Transverse colon (tissue), 4 donors: ENCODE measurements around the gene LMF2. TPM values are rescaled to one million over a fixed set of nuclear protein-coding genes. Genes with fewer than 3 reads are reported as not detected.

Experiments used
- DNase-seq: peaks from one replicate; pipeline ENCODE4 v3.0.0-alpha.2; 2019
- H3K27ac ChIP-seq, 4 donors: fragments of 200-600 bp; sonication (generic); 2 replicates each; pipeline ENCODE4 v1.5.1; 2016 to 2018; ENCODE audit warnings: inconsistent platforms in 4 of 4
- H3K27me3 ChIP-seq: fragments of 200-600 bp; sonication (generic); 2 replicates; pipeline ENCODE4 v1.5.1; 2017; ENCODE audit warnings: inconsistent platforms
- H3K36me3 ChIP-seq, 4 donors: fragments of 200-600 bp; sonication (generic); 2 replicates each; pipeline ENCODE4 v1.5.1; 2017 to 2019; ENCODE audit warnings: inconsistent platforms in 4 of 4
- H3K4me1 ChIP-seq, 4 donors: fragments of 200-600 bp; sonication (generic); 2 replicates each; pipeline ENCODE4 v1.5.1; 2017 to 2020; ENCODE audit warnings: inconsistent platforms in 4 of 4
- H3K4me3 ChIP-seq, 4 donors: fragments of 200-600 bp; sonication (generic); 1 replicate in 1 of 4; 2 replicates in 3 of 4; pipeline versions ENCODE4 v1.5.1 to v1.6.1; 2017 to 2019; ENCODE audit warnings: inconsistent platforms in 4 of 4
- H3K9me3 ChIP-seq, 2 donors: fragments of 200-600 bp; sonication (generic); 2 replicates each; pipeline ENCODE4 v1.5.1; 2017 to 2019; ENCODE audit warnings: inconsistent platforms in 2 of 2
- CTCF ChIP-seq, 5 experiments: fragments of 200-600 bp in 3 of 5; fragments of 450-650 bp in 2 of 5; sonication (generic) in 3 of 5; IDR thresholded peaks; 1 replicate in 2 of 5; 2 replicates in 3 of 5; pipeline ENCODE4 v1.5.1; 2016 to 2017; ENCODE audit warnings: antibody characterized with exemption in 5 of 5, inconsistent platforms in 3 of 5, mild to moderate bottlenecking in 2 of 5, moderate library complexity in 1 of 5
- EP300 ChIP-seq: sonication (generic); formaldehyde crosslinking; IDR thresholded peaks from one replicate; pipeline ENCODE4 v1.6.1; 2017; ENCODE audit warnings: antibody characterized with exemption, low read depth
- POLR2A ChIP-seq: fragments of 450-650 bp; IDR thresholded peaks from one replicate; pipeline ENCODE4 v1.6.1; 2016; ENCODE audit warnings: antibody characterized with exemption, mild to moderate bottlenecking, moderate library complexity
- POLR2AphosphoS5 ChIP-seq, 3 donors: sonication (generic); formaldehyde crosslinking; IDR thresholded peaks; one replicate each; pipeline ENCODE4 v1.6.1; 2016; ENCODE audit warnings: antibody characterized with exemption in 3 of 3
- WGBS, 2 donors: methylation state at CpG; one replicate each; pipeline ENCODE4 v1.1.5; 2018; ENCODE audit warnings: low coverage in 1 of 2; 5-methylcytosine and 5-hydroxymethylcytosine counted together
- in situ Hi-C, 4 donors: fragments of 200-750 bp; cut with MboI; loops; one replicate each; pipeline versions ENCODE4 v1.15.0 to v1.15.1; 2017; ENCODE audit warnings: low sequenced_read_pairs in 3 of 4, low pct_ligation_motif_present in 1 of 4, low pct_unique_long_range_greater_than_20kb in 1 of 4
- intact Hi-C: fragments of 100-400 bp; cut with DNase I; formaldehyde crosslinking; loops from one replicate; pipeline ENCODE4 v1.15.1; 2023; ENCODE audit warnings: low total_unique reads
- total RNA-seq, 4 donors: library from RNA; depleted of rRNA; stranded (reverse); fragments of >200 nt; gene quantifications; one replicate each; pipeline ENCODE4 v1.1.0, GENCODE V29; 2016

Gene LMF2
- total RNA-seq, 4 donors from 2014 or later, result 54.0 to 119 (median 79.9) TPM

- H3K4me1 ChIP-seq, result peaks cover 0 to 6% (median 0%) of the 10 kb centered on the region in 4 donors
- H3K36me3 ChIP-seq, result peaks cover 0 to 84% (median 40%) of the 10 kb centered on the region in 4 donors
- no peak overlapping the region for H3K4me3 ChIP-seq
- no peaks in the 10 kb centered on the region for H3K9me3 ChIP-seq
- no peaks in the 10 kb centered on the region for H3K27me3 ChIP-seq
- no peak overlapping the region for H3K27ac ChIP-seq
- in situ Hi-C loops (no loop called here), intact Hi-C loops (no loop called here)
- no peak for TF ChIP-seq EP300
- no peak for TF ChIP-seq POLR2AphosphoS5 (IDR thresholded peaks at IDR 0.05)
- TF ChIP-seq CTCF (IDR thresholded peaks at IDR 0.05), result no peak
- TF ChIP-seq POLR2A, result no peak
- 95% methylated on average over 28 of the region's 30 CpGs; no CpG with 5 or more reads in 1 of the 2 donors for WGBS, 2 donors
- DNase-seq, result no peak
Measured at GRCh38 chr22:50461979-50462540, 45.4 kb downstream of the LMF2 start.

GRCh38 chr22:50461536-50461935 lies 46.0 kb downstream of the LMF2 start:
- in situ Hi-C loops (no loop called here), intact Hi-C loops (no loop called here)
- H3K4me1 ChIP-seq, result peaks cover 0 to 6% (median 0%) of the 10 kb centered on the region in 4 donors
- H3K27ac ChIP-seq, result no peak overlapping the region
- DNase-seq, result no peak
- H3K4me3 ChIP-seq, result no peak overlapping the region
- no peaks in the 10 kb centered on the region for H3K27me3 ChIP-seq
- H3K9me3 ChIP-seq, result no peaks in the 10 kb centered on the region
- 92% methylated on average over 17 of the region's 26 CpGs; no CpG with 5 or more reads in 1 of the 2 donors for WGBS, 2 donors
- TF ChIP-seq POLR2A (no peak), CTCF (IDR thresholded peaks at IDR 0.05) (no peak), POLR2AphosphoS5 (IDR thresholded peaks at IDR 0.05) (no peak), EP300 (no peak)
- peaks cover 0 to 84% (median 38%) of the 10 kb centered on the region in 4 donors for H3K36me3 ChIP-seq

DNA sequence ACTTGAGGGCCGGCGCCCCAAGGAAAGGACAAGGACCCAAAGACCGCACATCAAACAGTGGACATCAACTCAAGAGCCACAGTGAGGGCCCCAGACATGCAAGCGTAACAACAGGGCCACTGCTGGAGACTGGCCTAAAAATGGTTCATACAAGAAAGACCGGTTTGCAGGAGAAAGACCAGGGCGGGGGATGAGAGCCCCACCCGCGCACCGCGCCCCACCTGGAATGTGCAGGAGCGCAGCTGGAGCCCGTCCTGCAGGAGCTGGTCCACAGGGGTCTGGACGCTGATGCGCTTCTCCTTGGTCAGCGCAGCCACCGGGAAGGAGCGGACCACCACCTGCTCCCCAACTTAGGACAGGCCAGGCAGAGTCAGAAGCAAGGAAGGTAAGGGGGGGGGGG lies 46.6 kb downstream of the LMF2 start:
- no peaks in the 10 kb centered on the region for H3K9me3 ChIP-seq
- in situ Hi-C loops, result no loop called here
- intact Hi-C loops, result no loop called here
- no peak overlapping the region for H3K4me3 ChIP-seq
- H3K27ac ChIP-seq, result no peak overlapping the region
- WGBS, 2 donors, result 71 to 80% methylated on average over 5 to 16 of the region's 17 CpGs
- peak; percentile 47 for DNase-seq
- peaks cover 0 to 80% (median 36%) of the 10 kb centered on the region in 4 donors for H3K36me3 ChIP-seq
- no peaks in the 10 kb centered on the region for H3K27me3 ChIP-seq
- TF ChIP-seq POLR2AphosphoS5 (IDR thresholded peaks at IDR 0.05) (no peak), POLR2A (no peak), EP300 (no peak), CTCF (IDR thresholded peaks at IDR 0.05) (no peak)
- peaks cover 0 to 6% (median 0%) of the 10 kb centered on the region in 4 donors for H3K4me1 ChIP-seq

- Histone ChIP-seq H3K4me3 (no peak overlapping the region), H3K36me3 (peaks cover 0 to 73% (median 40%) of the 10 kb centered on the region in 4 donors), H3K4me1 (peaks cover 0 to 6% (median 0%) of the 10 kb centered on the region in 4 donors), H3K27ac (no peak overlapping the region), H3K27me3 (no peaks in the 10 kb centered on the region), H3K9me3 (no peaks in the 10 kb centered on the region)
- 92% methylated on average over 37 of the region's 41 CpGs; no CpG with 5 or more reads in 1 of the 2 donors for WGBS, 2 donors
- DNase-seq, result no peak
- TF ChIP-seq CTCF (IDR thresholded peaks at IDR 0.05), result no peak
- TF ChIP-seq EP300, result no peak
- TF ChIP-seq POLR2A, result no peak
- TF ChIP-seq POLR2AphosphoS5 (IDR thresholded peaks at IDR 0.05), result no peak
- in situ Hi-C loops (no loop called here), intact Hi-C loops (no loop called here)
Measured at GRCh38 chr22:50459496-50460140, 47.9 kb downstream of the LMF2 start.
